ENCODE data around the gene DENND11. TPM values are rescaled to one million over a fixed set of nuclear protein-coding genes. Genes with fewer than 3 reads are reported as not detected.

DENND11 gene
- total and polyA plus RNA-seq, 11 donors = 3.5 to 15.3 (median 8.4) TPM

DNA sequence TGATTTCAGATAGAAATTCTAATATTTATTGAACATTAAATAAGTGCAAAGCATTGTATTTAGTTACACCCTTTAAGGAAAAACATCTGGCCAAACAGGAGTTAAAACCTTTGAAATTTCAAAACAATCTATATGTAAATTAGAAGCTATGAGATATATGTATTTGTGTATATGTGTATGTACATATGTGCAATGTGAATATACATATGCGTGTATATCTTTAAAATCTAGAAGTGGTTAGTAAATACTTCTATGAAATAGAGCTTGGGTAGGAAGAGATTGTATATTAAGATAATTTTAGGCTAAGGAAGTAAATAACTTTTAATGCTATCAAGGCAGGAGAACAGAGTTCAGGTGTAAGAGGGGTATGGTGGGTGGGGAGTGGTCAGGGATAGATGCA is 15.5 kb upstream of the DENND11 start:
- intact Hi-C loops (cut with DNase I) = no loop called here
- Histone ChIP-seq H3K4me3 (no peak overlapping the region), H3K4me1 (no peaks in the 10 kb centered on the region), H3K27me3 (no peaks in the 10 kb centered on the region), H3K9me3 (no peaks in the 10 kb centered on the region), H3K36me3 (peaks cover 0 to 12% (median 0%) of the 10 kb centered on the region in 9 donors), H3K27ac (no peak overlapping the region)
- no peak for ATAC-seq
- TF ChIP-seq POLR2A (IDR thresholded peaks at IDR 0.05) = no peak
- TF ChIP-seq, protein P1, sequence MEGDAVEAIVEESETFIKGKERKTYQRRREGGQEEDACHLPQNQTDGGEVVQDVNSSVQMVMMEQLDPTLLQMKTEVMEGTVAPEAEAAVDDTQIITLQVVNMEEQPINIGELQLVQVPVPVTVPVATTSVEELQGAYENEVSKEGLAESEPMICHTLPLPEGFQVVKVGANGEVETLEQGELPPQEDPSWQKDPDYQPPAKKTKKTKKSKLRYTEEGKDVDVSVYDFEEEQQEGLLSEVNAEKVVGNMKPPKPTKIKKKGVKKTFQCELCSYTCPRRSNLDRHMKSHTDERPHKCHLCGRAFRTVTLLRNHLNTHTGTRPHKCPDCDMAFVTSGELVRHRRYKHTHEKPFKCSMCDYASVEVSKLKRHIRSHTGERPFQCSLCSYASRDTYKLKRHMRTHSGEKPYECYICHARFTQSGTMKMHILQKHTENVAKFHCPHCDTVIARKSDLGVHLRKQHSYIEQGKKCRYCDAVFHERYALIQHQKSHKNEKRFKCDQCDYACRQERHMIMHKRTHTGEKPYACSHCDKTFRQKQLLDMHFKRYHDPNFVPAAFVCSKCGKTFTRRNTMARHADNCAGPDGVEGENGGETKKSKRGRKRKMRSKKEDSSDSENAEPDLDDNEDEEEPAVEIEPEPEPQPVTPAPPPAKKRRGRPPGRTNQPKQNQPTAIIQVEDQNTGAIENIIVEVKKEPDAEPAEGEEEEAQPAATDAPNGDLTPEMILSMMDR (IDR thresholded peaks at IDR 0.05) = no peak
- WGBS, 4 donors = 92 to 98% (median 94%) methylated on average over 1 of the region's 1 CpG
- no peak for DNase-seq

DNA sequence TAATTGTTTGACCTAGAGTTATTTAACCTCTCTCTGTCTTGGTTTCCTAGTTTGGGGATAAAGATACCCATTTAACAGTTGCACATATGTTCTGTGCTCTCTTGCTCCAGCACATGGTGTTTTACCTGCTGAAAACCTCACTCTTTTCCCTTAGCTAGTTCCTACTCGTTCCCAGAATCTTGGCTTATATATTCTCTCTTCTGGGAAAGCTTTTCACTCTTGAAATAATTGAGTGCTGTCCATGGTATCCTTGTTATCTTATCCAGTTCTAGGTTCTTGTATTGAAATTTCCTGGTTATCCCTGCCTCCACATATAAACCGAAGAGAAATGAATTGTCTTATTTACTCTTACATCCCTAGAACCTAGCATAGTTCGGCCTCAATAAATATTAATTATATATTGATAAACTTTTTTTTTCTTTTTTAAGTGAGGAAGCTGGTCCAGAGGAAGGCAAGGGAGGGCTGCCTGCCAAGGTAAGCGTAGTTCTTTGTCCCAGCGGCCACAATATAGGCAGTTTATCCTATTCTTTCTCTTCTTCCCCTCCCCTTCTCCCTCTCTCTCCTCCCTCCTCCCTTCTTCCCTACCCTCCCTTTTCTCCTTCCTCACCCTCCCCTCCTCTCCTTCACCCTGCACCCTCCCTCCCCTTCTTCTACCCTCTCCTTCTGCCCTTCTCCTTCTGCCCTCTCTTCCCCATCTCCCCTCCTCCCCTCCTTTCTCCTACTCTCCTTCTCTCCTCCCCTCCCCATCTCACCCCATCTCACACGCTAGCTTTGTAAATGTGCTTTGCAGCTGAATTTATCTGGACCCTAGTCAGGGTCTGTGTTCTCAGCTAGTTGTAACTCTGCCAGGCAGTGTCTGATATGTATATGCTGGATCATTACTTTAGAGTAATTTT is 14.1 kb upstream of the DENND11 start:
- no peak for DNase-seq
- no peaks in the 10 kb centered on the region for H3K4me1 ChIP-seq
- no peak overlapping the region for H3K4me3 ChIP-seq
- no peak for TF ChIP-seq POLR2A (IDR thresholded peaks at IDR 0.05)
- TF ChIP-seq, protein P1 (IDR thresholded peaks at IDR 0.05) = no peak
- ATAC-seq = no peak
- H3K27me3 ChIP-seq = no peaks in the 10 kb centered on the region
- H3K27ac ChIP-seq = no peak overlapping the region
- intact Hi-C loops (cut with DNase I) = no loop called here
- 66 to 71% (median 68%) methylated on average over 6 of the region's 6 CpGs for WGBS, 4 donors
- H3K9me3 ChIP-seq = no peaks in the 10 kb centered on the region
- peaks cover 0 to 11% (median 0%) of the 10 kb centered on the region in 9 donors for H3K36me3 ChIP-seq

DNA sequence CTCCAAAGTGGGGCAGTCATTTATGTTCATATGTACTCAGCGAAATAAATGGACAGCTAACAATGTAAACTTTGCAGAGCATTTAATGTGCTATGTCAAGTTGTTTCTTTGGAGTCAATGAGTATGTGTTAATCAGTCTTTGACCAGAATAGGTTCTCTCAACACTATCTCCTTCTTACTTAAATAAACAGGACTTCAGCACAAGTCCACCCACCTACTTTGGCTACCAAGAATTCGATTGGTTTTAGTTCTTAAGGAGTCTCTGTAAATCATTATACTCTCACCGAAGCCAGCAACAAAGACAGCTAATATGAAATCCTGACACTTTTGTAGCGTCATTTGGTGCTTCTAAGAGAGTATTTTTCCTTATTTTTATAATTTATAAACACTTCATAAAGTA is 13.1 kb upstream of the DENND11 start:
- H3K9me3 ChIP-seq = no peaks in the 10 kb centered on the region
- no peak for ATAC-seq
- H3K4me3 ChIP-seq = no peak overlapping the region
- H3K36me3 ChIP-seq = peaks cover 0 to 6% (median 0%) of the 10 kb centered on the region in 9 donors
- H3K4me1 ChIP-seq = no peaks in the 10 kb centered on the region
- DNase-seq = no peak
- H3K27me3 ChIP-seq = no peaks in the 10 kb centered on the region
- H3K27ac ChIP-seq = no peak overlapping the region
- intact Hi-C loops (cut with DNase I) = no loop called here
- TF ChIP-seq, protein P1 (IDR thresholded peaks at IDR 0.05) = no peak
- TF ChIP-seq POLR2A (IDR thresholded peaks at IDR 0.05) = no peak
- 74 to 82% (median 76%) methylated on average over 4 of the region's 4 CpGs for WGBS, 4 donors

DNA sequence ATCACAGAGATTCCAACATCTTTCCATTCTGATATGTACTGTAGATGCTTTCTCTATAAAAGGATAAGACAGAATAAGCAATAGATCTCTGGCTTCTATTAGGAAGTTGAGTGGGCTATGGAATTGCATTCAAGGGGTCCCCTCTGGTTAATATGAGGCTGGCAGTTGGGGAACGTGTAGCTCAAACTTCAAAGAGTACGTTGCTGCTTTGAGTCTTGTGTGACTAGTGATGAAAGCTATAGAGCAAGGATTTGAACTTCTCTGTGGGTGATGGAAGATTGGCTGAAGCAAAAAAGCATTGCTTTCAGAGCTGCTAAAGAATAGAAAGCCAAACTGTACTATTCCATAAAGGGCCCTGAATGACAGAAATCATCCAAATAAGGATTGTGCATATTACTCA is 12.6 kb upstream of the DENND11 start:
- DNase-seq (no peak), ATAC-seq (no peak)
- TF ChIP-seq, protein P1 (IDR thresholded peaks at IDR 0.05) = no peak
- no peak for TF ChIP-seq POLR2A (IDR thresholded peaks at IDR 0.05)
- WGBS, 4 donors = 82 to 90% (median 85%) methylated on average over 2 of the region's 2 CpGs
- no peaks in the 10 kb centered on the region for H3K9me3 ChIP-seq
- intact Hi-C loops (cut with DNase I) = no loop called here
- no peaks in the 10 kb centered on the region for H3K4me1 ChIP-seq
- H3K4me3 ChIP-seq = no peak overlapping the region
- no peaks in the 10 kb centered on the region for H3K27me3 ChIP-seq
- H3K36me3 ChIP-seq = peaks cover 0 to 6% (median 0%) of the 10 kb centered on the region in 9 donors
- no peak overlapping the region for H3K27ac ChIP-seq

Data from heart left ventricle (tissue), 16 donors.